Inflammatory macrophage treated with lipopolysaccharide for 4 hours (primary cell): ENCODE results near the gene NSL1.

Experiments
- DNase-seq: peaks from one replicate; pipeline ENCODE4 v3.0.0-alpha.2; 2020

Gene NSL1

GRCh38 chr1:212701910-212702309 lies 89.7 kb downstream of the NSL1 start:
- DNase-seq: no peak

- DNase-seq: peak; percentile 54
Observed at GRCh38 chr1:212700892-212701819, 90.4 kb downstream of the NSL1 start.

- peak; percentile 72 for DNase-seq
Observed at GRCh38 chr1:212700223-212700891, 91.2 kb downstream of the NSL1 start.

DNA sequence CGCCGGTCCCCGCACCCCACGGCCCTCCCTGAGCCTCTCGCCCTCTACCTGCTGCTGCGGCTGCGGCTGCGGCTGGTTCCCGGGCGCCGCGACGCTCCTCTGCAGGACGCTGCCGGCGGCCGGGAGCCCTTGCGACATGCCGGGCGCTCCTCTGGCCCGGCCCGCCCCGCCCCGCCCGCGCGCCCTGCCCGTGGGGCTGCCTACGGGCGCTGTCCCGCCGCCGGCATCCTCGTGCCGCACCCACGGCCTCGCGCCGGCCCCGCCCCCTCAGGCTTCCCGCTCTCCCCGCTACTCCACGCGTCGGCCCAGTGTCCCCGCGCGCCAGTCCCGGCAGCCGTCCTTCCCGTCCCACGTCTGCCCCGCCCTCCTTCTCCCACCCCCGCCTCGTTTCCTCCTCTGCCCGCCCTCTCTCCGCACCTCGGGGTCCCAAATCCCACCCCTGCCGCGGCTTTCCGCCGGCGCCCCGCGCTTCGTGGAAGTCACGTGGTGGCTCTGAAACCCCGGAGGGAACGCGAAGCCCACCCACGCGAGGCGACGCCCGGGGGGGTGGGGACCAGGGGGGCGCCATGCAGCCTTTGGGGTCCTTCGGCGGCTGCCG lies 91.9 kb downstream of the NSL1 start, which contains the start of gene BATF3:
Gene BATF3, minus strand, starts transcription at position 216 of the 598 bp plus-strand sequence. Its CDS starts 78 bp downstream, at position 138.
- DNase-seq: peak; percentile 69

DNA sequence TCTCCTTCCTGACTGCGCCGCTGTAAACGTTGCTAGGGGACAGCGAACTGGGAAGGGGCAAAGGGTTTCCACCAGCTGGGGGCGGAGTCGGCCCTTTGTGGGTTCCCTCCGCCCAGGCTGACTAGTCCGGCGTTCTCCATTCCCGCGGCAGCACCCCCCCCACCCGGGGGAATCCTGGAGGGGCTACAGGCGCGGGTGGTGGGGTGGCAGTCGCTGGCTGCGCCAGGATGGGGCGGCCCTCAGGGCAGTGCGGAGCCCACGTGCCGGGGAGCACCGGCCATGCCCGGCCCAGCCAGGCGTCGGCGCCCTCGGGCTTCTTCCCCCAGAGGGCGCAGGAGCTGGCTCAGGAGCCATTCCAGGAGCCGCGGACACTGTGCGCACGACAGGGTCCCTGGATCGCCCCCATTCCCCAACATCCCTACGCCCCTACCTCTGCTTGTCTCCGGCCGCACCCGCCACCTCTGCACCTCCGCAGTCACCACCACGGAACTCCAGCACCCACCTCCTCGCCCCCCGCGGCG lies 92.4 kb downstream of the NSL1 start:
- peak; percentile 70 for DNase-seq

GRCh38 chr1:212698467-212699103 lies 93.0 kb downstream of the NSL1 start:
- DNase-seq: peak; percentile 22

- DNase-seq: no peak
Observed at GRCh38 chr1:212696721-212697331, 94.8 kb downstream of the NSL1 start.

- no peak for DNase-seq
Observed at GRCh38 chr1:212692774-212693644, 98.6 kb downstream of the NSL1 start.

GRCh38 chr1:212691561-212692071 lies 100.0 kb downstream of the NSL1 start:
- peak; percentile 40 for DNase-seq

DNA sequence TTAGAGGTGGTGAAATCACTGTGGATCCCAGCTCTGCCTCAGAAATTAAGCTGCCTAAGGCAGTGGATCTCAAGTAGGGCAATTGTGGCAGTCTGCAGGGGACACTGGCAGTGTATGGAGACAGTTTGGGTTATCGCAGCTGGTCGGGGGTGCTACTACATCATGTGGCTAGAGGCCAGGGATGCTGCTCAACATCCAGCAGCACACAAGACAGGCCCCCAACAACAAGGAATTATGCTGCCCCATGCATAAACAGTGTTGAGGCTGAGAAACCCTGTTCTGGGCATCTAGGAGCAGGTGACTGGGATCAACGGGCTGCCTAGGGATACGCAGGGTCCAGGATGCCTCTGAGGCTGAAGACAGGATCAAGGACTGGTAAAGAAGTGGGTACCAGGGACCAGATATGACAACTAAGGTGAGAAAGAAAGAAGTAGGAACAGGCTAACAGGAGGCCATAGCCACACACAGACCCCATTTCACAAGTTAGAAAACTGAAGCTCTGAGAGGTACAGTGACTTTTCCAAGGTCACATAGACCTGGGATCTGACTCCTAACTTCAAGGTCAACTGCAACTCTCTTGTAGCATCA lies 100.7 kb downstream of the NSL1 start:
- DNase-seq: no peak

GRCh38 chr1:212689758-212690529 lies 101.6 kb downstream of the NSL1 start:
- DNase-seq: no peak

- no peak for DNase-seq
Observed at GRCh38 chr1:212689196-212689725, 102.3 kb downstream of the NSL1 start.

DNA sequence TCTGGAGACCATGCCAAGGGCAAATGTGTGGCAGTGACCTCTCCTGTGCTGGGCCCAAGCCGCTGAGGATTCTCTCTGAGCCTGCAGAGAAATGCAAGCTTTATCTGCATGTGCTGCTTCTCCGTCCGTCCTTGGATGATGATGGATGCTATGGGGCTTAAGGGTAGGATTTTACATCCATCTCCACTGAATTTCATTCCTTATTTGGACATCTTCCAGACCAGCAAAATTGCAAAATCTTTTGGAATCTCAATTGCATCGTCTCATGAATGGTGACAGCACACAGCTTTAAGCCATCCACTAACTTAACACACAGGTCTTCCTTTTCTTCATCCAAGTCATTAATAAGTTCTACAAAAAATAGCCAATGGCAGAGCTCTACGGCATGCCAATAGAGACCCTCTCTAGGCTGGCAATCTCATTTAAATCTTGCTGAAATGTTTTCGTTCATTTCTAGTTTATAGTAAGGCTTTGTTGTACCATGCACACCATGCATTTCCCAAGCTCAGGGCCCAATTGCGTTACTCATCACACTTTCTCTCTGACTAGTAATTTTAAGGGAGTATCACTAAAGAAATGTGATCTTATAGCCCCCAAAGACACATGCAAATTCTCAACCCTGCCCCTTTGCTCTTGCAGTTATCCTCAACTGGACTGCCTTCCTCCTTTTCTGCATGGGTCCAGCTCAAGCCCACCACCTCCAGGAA lies 103.1 kb downstream of the NSL1 start:
- no peak for DNase-seq

DNA sequence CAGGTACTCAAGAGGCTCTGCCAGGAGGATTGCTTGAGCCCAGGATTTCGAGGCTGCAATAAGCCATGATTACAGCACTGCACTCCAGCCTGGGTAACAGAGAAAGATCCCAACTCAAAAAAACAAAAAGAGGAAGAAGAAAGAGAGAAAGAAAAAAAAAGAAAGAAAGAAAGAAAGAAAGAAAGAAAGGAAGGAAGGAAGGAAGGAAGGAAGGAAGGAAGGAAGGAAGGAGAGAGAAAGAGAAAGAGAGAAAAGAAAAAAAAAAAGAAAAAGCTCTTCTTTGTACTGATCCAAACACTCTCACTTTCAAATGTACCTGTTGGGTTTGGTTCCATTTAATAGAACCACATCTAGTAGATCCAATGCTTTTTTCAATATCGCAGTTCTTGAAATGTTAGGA lies 103.8 kb downstream of the NSL1 start:
- no peak for DNase-seq

- no peak for DNase-seq
Observed at GRCh38 chr1:212686591-212686990, 105.0 kb downstream of the NSL1 start.

DNA sequence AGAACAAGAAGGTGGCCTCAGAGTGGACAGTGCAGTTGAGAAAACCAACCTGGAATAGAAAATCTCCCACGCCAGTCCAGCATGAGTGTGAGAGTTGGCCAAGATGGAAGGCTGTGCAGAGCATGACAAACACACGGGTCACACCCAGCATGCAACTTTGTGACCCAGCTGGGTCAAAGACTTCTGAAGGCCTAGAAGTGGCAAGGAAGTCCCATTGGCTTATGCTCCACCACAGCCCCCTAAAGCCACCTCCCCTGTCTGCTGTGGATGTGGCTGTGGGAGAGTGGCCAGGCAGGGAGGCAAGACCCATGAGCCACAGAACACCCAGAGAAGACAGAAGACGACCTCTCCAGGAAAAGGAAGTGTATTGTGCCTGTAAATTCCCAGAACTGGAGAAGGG lies 105.5 kb downstream of the NSL1 start:
- DNase-seq: no peak

DNA sequence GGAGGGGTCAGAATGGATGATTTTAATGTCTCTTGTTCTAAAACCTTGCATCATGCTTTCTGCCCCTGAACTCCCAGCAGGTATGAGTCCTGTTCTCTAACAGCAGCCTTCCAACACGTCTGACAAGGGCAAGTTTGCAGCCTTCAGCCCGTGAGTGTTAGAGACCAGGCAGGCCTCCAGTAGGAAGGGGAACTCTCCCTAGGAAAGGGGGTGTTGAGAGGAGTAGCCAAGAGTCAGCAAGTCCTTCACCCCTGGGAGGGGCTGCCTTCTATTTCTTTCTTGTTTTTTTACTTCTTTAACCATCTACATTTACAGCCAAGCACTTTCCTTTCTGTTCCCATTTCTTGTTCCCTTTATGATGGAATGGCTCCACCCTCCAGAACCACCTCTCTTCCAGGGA lies 106.1 kb downstream of the NSL1 start:
- DNase-seq: peak; percentile 13

GRCh38 chr1:212684521-212685090 lies 107.0 kb downstream of the NSL1 start:
- no peak for DNase-seq

DNA sequence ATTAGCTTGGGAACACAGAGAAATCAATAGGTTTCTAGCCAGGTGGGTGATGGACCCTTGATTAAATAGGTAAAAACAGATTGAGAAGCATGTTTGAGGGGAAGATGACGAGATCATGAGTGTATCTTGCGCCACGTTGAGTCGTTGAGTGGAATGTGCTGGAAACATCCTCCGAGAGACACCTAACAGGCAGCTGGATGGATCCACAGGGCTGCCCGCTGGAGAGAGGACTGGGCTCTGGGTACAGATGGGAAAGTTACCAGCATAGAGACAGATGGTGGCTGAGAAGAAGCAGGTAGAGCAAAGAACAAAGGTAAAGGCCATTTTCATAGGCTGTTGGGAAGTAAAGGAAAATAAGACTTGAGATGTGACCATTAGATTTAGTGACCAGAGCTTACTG lies 107.5 kb downstream of the NSL1 start:
- no peak for DNase-seq
